Measurements from ENCODE around the gene NFASC.

Gene NFASC

GRCh38 chr1:204889681-204890383, 19.2 kb downstream of the NFASC start:
- DNase-seq (ENCODE audit: low read depth), result no peak

- no peak for DNase-seq (ENCODE audit: low read depth)
These were observed 21.2 kb downstream of the NFASC start for GRCh38 chr1:204891860-204892259.

GRCh38 chr1:204894031-204894430, 23.4 kb downstream of the NFASC start:
- no peak for DNase-seq (ENCODE audit: low read depth)

GRCh38 chr1:204894606-204895005, 23.9 kb downstream of the NFASC start:
- no peak for DNase-seq (ENCODE audit: low read depth)

GRCh38 chr1:204896023-204896422, 25.4 kb downstream of the NFASC start:
- DNase-seq (ENCODE audit: low read depth), result no peak

GRCh38 chr1:204896787-204897469, 26.3 kb downstream of the NFASC start:
- DNase-seq (ENCODE audit: low read depth), result no peak

DNA sequence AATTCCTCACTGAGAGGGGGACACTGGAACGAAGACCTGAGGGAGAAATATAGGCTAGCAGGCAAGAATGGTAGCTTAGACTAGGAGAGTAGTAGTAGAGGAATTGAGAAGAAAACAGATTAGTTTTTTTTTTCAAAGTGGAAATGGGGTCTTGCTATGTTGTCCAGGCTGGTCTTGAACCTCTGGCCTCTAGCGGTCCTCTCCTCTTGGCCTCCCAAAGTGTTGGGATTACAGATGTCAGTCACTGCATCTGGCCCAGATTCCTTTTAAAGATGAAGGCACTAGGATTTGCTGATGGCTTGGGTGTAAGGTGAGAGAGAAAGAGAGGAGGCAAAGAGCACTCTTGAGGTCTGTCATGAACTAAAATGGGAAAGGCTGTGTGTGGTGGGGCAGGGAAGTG, 30.1 kb downstream of the NFASC start:
- no peak for DNase-seq (ENCODE audit: low read depth)

DNA sequence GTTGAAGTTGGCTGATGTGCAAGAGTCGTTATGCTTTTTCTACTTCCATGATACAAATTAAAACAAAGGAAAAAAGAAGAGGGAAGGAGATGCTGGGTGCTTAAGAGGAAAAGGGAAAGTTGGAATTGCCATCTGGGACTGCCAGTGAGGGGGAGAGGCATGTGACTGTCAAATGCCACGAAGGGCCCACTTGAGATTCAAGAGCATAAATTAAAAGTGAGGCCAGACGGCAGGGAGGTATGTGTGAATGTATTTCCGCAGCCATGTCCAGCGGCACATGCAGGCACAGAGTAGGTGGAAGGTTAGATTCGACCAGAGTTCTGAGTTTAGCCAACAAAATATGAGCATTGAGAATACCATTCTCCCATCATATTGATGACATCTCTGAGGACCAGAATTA, 32.0 kb downstream of the NFASC start:
- no peak for DNase-seq (ENCODE audit: low read depth)

GRCh38 chr1:204904228-204904810, 33.7 kb downstream of the NFASC start:
- no peak for DNase-seq (ENCODE audit: low read depth)

DNA sequence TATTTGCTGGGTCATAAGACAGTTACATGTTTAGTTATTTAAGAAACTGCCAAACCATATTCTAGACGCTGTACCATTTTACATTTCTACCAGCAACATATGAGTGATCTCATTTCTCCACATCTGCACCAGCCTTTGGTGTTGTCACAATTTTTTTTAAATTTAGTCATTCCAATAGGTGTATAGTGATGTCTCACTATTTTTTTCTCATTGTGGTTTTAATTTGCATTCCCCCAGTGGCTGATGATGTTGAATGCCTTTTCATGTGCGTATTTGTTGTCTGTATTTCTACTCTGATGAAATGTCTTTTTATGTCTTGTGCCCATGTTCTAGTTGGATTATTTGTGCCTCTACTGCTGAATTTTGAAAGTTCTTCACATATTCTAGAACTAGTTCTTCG, 38.4 kb downstream of the NFASC start:
- no peak for DNase-seq (ENCODE audit: low read depth)

DNA sequence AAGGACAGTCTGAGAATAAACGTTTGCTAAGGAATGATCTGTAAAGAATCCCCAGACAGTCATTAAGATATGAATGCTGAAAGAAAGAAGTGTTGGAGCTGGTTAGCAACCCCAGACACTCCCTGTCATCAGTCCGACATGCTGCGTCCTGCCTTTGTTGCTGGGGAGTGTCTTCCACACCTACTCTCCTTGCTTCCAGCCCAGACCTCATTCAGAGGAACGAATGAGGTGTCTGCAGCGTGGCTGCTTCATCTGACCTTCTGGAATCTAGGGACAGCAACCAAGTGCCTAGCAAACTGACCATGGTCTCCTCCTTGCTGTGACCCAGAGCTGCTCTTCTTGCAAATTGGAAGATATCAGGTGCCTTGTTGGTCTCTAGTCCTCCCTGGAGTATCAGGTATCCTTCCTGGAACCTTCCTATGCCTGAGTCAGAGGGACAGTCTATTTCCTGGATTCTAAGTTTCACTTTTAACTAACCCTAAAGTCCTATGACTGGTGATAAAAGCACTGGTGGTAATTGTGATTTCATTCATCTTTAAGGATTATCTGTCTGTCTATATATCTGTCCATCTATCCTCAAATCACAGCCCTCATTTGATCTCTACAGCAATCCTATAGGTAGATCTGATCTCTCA, 45.3 kb downstream of the NFASC start:
- no peak for DNase-seq (ENCODE audit: low read depth)

- no peak for DNase-seq (ENCODE audit: low read depth)
These were observed 47.1 kb downstream of the NFASC start for GRCh38 chr1:204917802-204918201.

DNA sequence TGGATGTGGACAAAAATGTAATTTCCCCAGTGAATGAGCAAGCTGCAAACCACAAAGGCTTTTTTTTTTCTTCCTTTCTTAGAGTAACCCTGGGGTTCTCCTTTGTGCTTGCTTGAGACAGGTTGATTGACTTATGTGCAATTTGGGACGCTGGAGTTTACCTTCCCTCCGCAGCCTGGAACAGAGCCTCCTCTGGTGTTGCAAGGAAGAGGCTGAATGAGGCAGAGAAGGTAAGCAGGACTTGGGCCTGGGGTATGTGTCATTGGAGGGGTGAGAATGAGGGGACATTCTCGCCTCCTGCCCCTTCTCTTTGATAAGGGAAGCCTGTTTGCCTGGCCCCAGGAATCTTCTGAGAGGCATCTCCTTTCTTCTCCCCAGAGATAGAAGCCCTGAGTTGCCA, 49.8 kb downstream of the NFASC start:
- DNase-seq (ENCODE audit: low read depth), result no peak

GRCh38 chr1:204920967-204921366, 50.3 kb downstream of the NFASC start:
- no peak for DNase-seq (ENCODE audit: low read depth)

- no peak for DNase-seq (ENCODE audit: low read depth)
These were observed 51.3 kb downstream of the NFASC start for GRCh38 chr1:204921855-204922516.

GRCh38 chr1:204923201-204923600, 52.5 kb downstream of the NFASC start:
- DNase-seq (ENCODE audit: low read depth), result no peak

DNA sequence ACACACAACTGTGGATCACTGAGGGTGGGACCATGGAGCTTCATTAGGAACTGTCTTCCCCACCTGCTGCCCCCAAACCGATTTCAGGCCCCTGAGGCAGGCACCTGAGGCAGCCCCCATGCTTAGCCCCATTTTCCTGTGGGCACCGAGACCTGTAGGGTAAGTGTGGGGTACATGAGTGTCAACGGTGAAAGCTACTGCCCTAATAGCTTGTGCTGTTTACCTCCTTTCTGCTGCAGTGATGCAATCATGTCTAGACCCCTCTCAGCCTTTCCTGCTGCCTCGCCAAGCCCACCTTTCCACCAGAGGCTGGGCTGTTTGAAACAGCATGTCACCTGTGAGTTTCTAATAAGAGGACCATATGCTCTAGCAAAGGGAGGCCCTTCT, 53.0 kb downstream of the NFASC start:
- no peak for DNase-seq (ENCODE audit: low read depth)

- DNase-seq (ENCODE audit: low read depth), result no peak
These were observed 53.5 kb downstream of the NFASC start for GRCh38 chr1:204924013-204924759.

- DNase-seq (ENCODE audit: low read depth), result no peak
These were observed 55.0 kb downstream of the NFASC start for GRCh38 chr1:204925701-204926100.

GRCh38 chr1:204927673-204928641, 57.3 kb downstream of the NFASC start:
- DNase-seq (ENCODE audit: low read depth), result no peak
